GM08714 (cell line): ENCODE data around the gene SPATS2.
"Not testable (repeated sequence)": the region's sequence is repeated elsewhere in the genome, so short reads cannot be mapped to it uniquely, and the experiment has no call there.

Experiments used
- H3K4me3 ChIP-seq: fragments of 200-500 bp; sonication (Bioruptor generic); 2 replicates; pipeline ENCODE4 v1.5.1; 2014; ENCODE audit warnings: mild to moderate bottlenecking, low read length, inconsistent platforms
- ZNF274 ChIP-seq: IDR thresholded peaks from 2 replicates; pipeline ENCODE4 v1.6.1; 2012; ENCODE audit warnings: mild to moderate bottlenecking, low read depth, low read length

SPATS2 gene

DNA sequence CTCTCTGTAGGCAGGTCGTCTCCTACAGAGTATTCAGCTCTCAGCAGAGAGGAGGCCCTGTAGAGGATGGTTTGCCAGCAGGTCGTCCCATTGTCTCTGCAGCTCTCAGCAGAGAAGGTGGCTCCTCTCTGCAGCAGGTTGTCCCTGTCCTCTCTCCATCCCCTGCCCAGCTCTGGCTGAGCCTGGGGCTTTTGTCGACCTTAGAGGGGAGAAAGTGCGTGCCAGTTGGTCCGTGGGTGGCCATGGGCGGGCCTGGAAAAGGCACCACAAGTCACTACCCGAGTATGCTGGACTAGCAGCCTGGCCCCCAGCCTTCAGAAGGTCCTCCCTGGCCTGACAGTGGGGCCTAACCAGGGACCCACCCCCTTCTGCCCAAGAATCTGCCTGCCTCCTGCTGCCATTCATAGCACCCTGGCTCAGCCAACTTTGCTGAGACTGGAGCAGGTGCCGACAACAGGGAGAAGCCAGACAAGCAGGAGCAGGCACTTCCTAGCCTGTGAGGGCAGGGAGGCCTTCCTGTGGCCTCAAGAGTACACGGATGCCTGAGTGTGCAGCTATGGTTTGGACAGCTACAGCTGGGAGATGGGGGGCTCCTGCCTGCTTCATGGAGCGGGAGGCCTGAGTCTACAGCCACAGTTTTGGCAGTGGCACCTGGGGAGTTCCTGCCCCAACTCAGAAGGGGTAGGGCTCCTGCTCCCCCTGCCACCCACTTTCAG lies 111.8 kb downstream of the SPATS2 start:
- no peak for TF ChIP-seq ZNF274
- H3K4me3 ChIP-seq = no peak overlapping the region

DNA sequence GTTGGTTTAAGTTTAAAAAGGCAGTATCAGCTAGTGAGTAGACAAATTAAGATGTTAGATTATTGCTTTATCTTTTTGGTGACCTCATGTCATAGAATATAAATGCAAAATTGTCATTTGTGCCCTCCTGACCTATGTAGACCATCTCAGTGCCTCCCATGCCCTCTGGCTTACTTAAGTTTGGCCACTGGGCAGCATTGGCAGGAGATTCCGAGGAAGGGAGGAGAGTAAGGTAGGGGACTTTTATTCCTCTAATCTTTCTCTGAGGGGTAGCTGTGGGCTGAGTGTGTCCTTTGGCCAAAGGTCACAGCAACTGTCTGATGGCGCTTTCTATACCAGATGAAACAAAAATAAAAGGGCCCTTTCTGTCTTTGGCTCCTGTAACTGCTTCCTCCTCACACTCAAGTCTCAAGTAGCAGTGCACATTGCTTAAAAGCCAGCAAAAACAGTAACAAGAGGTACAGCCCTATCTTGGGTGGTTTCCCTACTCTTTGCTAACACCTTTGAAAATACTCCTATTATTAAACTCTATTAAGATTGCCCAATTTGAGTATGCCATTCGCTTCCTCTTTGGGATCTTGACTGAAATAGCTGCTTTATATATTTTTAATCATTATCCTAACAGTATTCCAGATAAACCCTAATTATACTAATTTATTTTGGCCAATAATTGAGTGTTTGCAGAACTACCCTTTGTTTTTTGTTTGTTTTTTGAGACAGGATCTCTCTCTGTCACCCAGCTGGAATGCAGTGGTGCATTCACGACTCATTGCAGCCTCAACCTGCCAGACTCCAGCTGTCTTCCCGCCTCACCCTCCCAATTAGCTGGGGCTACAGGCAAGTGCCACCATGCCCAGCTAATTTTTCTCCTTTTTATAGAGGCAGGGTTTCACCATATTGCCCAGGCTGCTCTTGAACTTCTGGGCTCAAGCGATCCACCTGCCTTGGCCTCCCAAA lies 115.1 kb downstream of the SPATS2 start:
- TF ChIP-seq ZNF274 = no peak
- no peak overlapping the region for H3K4me3 ChIP-seq

DNA sequence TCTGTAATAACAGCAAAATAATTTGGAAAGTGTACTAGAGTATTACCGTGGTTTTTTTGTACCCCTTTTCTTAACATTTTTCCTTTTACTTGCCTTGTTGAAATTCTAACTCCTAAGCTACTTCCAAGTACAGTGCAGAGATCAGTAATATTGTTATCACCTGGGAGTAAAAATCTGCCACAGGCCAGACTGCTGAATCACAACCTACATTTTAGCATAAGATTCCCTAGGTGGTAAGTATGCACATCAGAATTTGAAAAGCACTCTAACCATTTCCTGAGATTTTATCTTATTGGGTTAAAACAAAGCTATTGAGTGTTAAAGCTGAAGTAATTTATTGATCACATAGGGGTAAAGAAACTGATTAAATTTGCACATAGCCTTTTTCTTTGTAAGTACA lies 116.4 kb downstream of the SPATS2 start:
- TF ChIP-seq ZNF274 = no peak
- H3K4me3 ChIP-seq = no peak overlapping the region

DNA sequence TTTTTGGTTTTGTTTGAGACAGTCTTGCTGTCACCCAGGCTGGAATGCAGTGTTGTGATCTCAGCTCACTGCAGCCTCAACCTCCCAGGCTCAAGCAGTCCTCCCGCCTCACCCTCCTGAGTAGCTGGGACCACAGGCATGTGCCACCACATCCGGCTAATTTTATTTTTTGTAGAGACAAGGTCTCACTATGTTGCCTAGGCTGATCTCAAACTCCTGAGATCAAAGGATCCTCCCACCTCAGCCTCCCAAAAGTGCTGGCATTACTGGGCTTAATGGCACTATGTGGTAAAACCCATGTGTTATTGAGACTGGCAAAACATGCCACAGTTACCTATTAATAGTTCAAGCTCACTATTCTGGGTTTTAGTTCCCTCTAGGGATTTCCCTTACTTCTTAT lies 120.3 kb downstream of the SPATS2 start:
- no peak overlapping the region for H3K4me3 ChIP-seq
- no peak for TF ChIP-seq ZNF274

GRCh38 chr12:49489154-49489553 lies 121.9 kb downstream of the SPATS2 start:
- no peak overlapping the region for H3K4me3 ChIP-seq
- TF ChIP-seq ZNF274 = no peak

DNA sequence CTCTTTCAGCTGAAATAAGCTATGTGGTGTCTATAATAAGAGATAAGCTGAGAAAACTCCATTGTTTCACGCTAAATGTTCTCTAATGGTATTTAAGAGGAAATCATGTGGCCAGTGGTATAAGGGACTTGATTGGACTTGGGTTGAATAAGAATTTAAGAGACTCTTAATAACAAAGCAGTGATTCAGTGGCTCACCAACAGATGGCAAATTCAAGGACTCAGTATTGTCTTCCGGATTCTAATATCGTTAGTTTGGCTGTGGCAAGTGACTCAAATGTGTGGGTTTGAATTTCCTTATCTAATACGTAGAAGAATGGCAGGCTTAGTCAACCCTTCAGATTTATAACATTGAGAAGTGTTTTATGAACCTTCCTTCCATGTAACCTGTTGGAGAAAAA lies 122.5 kb downstream of the SPATS2 start:
- no peak overlapping the region for H3K4me3 ChIP-seq
- no peak for TF ChIP-seq ZNF274

- TF ChIP-seq ZNF274 = no peak
- H3K4me3 ChIP-seq = no peak overlapping the region
These were observed 124.6 kb downstream of the SPATS2 start for GRCh38 chr12:49491823-49492222.

GRCh38 chr12:49493900-49494299 lies 126.6 kb downstream of the SPATS2 start:
- H3K4me3 ChIP-seq = no peak overlapping the region
- no peak for TF ChIP-seq ZNF274

- TF ChIP-seq ZNF274 = no peak
- H3K4me3 ChIP-seq = no peak overlapping the region
These were observed 129.4 kb downstream of the SPATS2 start for GRCh38 chr12:49496417-49497360.

GRCh38 chr12:49501895-49502294 lies 134.6 kb downstream of the SPATS2 start:
- H3K4me3 ChIP-seq = no peak overlapping the region
- no peak for TF ChIP-seq ZNF274

DNA sequence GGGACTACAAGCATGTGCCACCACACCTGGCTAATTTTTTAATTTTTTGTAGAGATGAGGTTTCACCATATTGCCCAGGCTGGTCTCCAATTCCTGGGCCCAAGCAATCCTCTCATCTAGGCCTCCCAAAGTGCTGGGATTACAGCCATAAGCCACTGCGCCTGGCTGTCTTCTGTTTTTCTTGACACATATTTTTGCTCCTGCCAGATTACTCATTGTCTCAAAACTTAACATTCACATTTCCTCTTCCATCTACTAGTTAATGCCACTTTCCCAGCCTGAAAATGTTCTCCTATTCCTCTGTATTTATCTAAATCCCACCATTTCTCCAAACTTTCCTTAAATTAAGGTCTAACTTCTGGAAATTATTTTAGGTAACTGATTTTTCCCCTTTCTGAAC lies 135.3 kb downstream of the SPATS2 start:
- no peak for TF ChIP-seq ZNF274
- H3K4me3 ChIP-seq = no peak overlapping the region

DNA sequence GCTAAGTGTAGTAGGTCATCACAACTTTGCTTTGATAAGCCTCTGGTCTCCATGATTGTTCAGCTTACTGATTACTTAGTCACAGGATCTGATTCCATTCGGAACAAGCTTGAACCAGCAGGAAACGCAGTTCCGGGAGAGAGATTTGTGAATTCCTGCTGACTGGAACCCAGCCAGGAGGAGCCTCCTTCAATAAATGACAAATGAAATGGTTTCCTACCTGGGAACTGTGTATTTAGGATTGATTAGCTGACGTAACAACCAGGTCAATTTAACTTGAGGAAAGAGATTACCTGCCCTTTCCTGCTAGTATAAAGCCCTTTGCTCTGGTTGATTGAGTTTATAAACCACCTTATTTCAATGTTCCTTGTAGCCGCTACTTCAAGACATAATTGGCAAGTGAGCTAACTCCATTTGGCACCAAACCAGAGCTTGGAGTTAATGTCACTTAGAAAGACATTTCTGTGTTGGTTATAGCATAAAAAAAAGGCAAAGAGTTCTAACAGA lies 136.5 kb downstream of the SPATS2 start:
- TF ChIP-seq ZNF274 = no peak
- no peak overlapping the region for H3K4me3 ChIP-seq

DNA sequence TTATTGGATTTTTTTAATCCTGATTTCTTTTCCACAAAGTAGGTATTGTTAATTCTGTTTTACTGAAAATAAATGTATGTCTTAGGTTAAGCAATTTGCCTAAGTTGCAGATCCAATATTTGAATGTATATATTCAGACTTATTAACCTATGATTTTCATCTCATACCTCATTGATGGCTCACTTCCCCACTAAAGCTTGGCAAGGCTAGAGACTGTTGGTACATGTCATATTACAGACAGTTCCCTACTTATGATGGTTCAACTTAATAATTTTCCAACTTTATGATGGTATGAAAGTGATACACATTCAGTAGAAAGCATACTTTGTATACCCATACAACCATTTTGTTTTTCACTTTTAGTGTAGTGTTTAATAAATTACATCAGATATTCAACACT lies 138.4 kb downstream of the SPATS2 start:
- no peak for TF ChIP-seq ZNF274
- no peak overlapping the region for H3K4me3 ChIP-seq

GRCh38 chr12:49507139-49507538 lies 139.9 kb downstream of the SPATS2 start:
- H3K4me3 ChIP-seq = no peak overlapping the region
- TF ChIP-seq ZNF274 = no peak

DNA sequence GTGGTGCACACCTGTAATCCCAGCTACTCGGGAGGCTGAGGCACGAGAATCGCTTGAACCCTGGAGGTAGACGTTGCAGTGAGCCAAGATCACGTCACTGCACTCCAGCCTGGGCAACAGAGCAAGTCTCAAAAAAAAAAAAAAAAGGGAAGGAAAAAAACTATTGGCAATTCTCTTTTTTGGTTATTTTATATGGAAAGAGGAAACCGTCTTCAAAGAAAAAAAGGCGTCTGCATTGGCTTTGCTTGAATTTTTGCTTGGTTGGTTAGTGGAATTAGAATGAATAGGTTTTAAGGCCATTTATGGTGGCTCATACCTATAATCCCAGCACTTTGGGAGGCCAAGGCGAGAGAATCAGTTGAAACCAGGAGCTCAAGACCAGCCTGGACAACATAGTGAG lies 142.4 kb downstream of the SPATS2 start:
- H3K4me3 ChIP-seq = not testable (repeated sequence)
